H1 (cell line): ENCODE data around the gene MGLL. TPM values are rescaled to one million over a fixed set of nuclear protein-coding genes. Genes with fewer than 3 reads are reported as not detected.

Experiments used
- RBBP5 ChIP-seq: IDR thresholded peaks from 2 replicates; pipeline ENCODE4 v1.7.1; 2012; ENCODE audit warnings: low read depth, mild to moderate bottlenecking, inconsistent platforms, low read length, moderate library complexity, borderline replicate concordance
- SP4 ChIP-seq: IDR thresholded peaks from 2 replicates; pipeline ENCODE4 v1.6.1; 2012; ENCODE audit warnings: low read length, inconsistent platforms
- SRF ChIP-seq: IDR thresholded peaks from 2 replicates; pipeline ENCODE4 v1.6.1; 2011; ENCODE audit warnings: mild to moderate bottlenecking, low read depth, low read length, moderate library complexity
- SUZ12 ChIP-seq: fragments of 200-600 bp; sonication (generic); IDR thresholded peaks from 2 replicates; pipeline ENCODE4 v1.6.1; 2012; ENCODE audit warnings: mild to moderate bottlenecking, inconsistent platforms, low read length, moderate library complexity, mixed read lengths
- polyA plus RNA-seq, 7 experiments: library from polyadenylated mRNA; depleted of rRNA in 3 of 7; stranded (reverse) in 5 of 7; unstranded in 2 of 7; fragments of >200 nt in 5 of 7; fragments of 200-250 nt in 2 of 7; gene quantifications; 1 replicate in 5 of 7; 2 replicates in 1 of 7; 4 replicates in 1 of 7; pipeline versions ENCODE4 v1.2.1 to v1.2.3, GENCODE V29; 2011 to 2013; ENCODE audit warnings: missing spikeins in 2 of 7, mixed read lengths in 2 of 7
- total RNA-seq: library from RNA; stranded (reverse); fragmentation: NEBNext Ultra II Directional; extraction: Animal tissue kit (Norgen Biotek cat#: 25700); gene quantifications from 2 replicates; pipeline ENCODE4 v1.2.1, GENCODE V29; 2021

Gene MGLL
- total and polyA plus RNA-seq, 2 of the 8 experiments (the other 6 are each of a cell fraction or from before 2014, with no cell fraction given) = 0.05 to 0.34 TPM

- TF ChIP-seq SUZ12 = no peak
- TF ChIP-seq SP4 = no peak
- no peak for TF ChIP-seq RBBP5
- TF ChIP-seq SRF = no peak
Measured at GRCh38 chr3:127734754-127735473, 87.4 kb downstream of the MGLL start (continued).
